ENCODE data around the gene SUN2. TPM values are rescaled to one million over a fixed set of nuclear protein-coding genes. Genes with fewer than 3 reads are reported as not detected.

SUN2 gene
- total and polyA plus RNA-seq, 2 of the 4 experiments (the other 2 are of a cell fraction): 27.8 to 50.0 TPM

DNA sequence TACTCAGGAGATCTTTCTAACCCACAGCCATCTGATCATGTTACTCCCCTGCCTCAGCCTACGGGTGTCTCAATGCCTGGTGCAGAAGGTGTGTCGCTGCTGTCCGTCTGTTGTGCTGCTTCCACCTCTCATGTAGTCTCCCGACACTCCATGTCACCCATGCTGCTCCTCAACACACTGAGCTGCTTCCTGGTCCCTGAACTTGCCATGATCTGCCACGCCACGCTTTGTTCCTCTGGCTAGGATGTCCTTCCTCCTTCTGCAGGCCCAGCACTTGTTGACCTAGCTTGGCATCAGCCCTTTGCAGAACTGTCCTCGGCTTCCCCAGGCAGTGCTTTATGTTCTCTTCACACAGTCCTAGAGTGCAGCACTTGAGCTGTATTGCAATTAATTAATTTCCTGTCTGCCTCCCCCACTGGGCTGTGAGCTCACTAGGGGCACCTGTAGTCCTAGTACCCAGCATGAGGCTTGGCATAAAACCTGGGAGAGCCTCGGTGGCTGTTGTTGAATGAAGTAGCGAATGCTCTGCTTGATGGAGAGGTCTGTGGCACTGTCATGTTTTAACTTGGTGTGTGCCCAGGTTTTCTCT lies 40.5 kb downstream of the SUN2 start:
- dilution Hi-C loops (cut with HindIII; ENCODE audit: low sequenced_read_pairs, unreplicated experiment): no loop called here
- ChIA-PET POLR2A (ENCODE audit: unreplicated experiment) (no interaction called here), CTCF (interaction anchor here (1.3 kb wide), 1 partner anchor 54 kb away, joined by 3 read pairs; no protein-coding TSS in a partner anchor)
- Histone ChIP-seq H2BK120ac (ENCODE audit: low read depth, low read length) (no peak overlapping the region), H2BK15ac (ENCODE audit: low read depth, low read length) (no peak overlapping the region), H3K56ac (ENCODE audit: extremely low read depth, insufficient read depth, low read length) (no peak overlapping the region), H3K9ac (ENCODE audit: low read depth, low read length) (no peak overlapping the region), H3K79me1 (ENCODE audit: low read depth in 1 of 2, low read length in 2 of 2) (peaks cover 39 to 87% of the 10 kb centered on the region in 2 experiments; a peak in 3 of 4 replicates), H3K4me2 (ENCODE audit: low read depth, low read length) (no peak overlapping the region), H3K4me1 (ENCODE audit: control insufficient read depth, insufficient read depth, low read length) (peaks cover 4% of the 10 kb centered on the region), H4K91ac (ENCODE audit: insufficient read depth, low read depth, low read length) (no peak overlapping the region), H3K27ac (ENCODE audit: insufficient read depth, low read length) (no peak overlapping the region), H3K4ac (ENCODE audit: low read depth, low read length) (no peak overlapping the region), H3K9me3 (ENCODE audit: control insufficient read depth, insufficient read depth, low read length) (no peaks in the 10 kb centered on the region), H2AK5ac (ENCODE audit: low read depth, low read length) (no peak overlapping the region), H4K5ac (ENCODE audit: low read depth, low read length) (no peak overlapping the region), H2AK9ac (replicated peaks; ENCODE audit: low read depth, low read length, poor library complexity) (no peak overlapping the region), H2BK5ac (ENCODE audit: low read depth, low read length, poor library complexity, severe bottlenecking) (no peak overlapping the region), H2BK20ac (ENCODE audit: low read depth, low read length) (no peak overlapping the region), H3K36me3 (ENCODE audit: control insufficient read depth, insufficient read depth, low read length) (peaks cover 22% of the 10 kb centered on the region), H2AFZ (replicated peaks; ENCODE audit: low read length, poor library complexity) (no peak overlapping the region), H3K23ac (ENCODE audit: low read depth, low read length) (no peak overlapping the region), H3K14ac (replicated peaks; ENCODE audit: low read depth, low read length) (no peak overlapping the region), H3K9me1 (ENCODE audit: insufficient read depth, low read length) (peaks cover 32% of the 10 kb centered on the region), H3K18ac (ENCODE audit: low read depth, low read length) (no peak overlapping the region), H4K20me1 (ENCODE audit: insufficient read depth, low read length) (peaks cover 70% of the 10 kb centered on the region), H3K27me3 (ENCODE audit: control insufficient read depth, insufficient read depth, low read length) (no peaks in the 10 kb centered on the region), H4K8ac (ENCODE audit: low read depth in 2 of 2, low read length in 2 of 2) (no peak overlapping the region), H3K4me3 (ENCODE audit: insufficient read depth, low read depth, low read length) (no peak overlapping the region)
- no TSS peak for BruUV-seq (replicated peaks)
- WGBS, 2 experiments (ENCODE audit: extremely low coverage in 2 of 2, insufficient read length in 1 of 2): 91% methylated on average over 6 of the region's 9 CpGs; no CpG with 5 or more reads in 1 of the 2 experiments
- ATAC-seq (ENCODE audit: low read depth) (no peak), DNase-seq (no peak)
- TF ChIP-seq FOS (IDR thresholded peaks at IDR 0.05; ENCODE audit: low read depth, low read length): no peak
- TF ChIP-seq CHD1 (IDR thresholded peaks at IDR 0.05; ENCODE audit: low read depth, low read length): no peak
- TF ChIP-seq NFE2L2 (IDR thresholded peaks at IDR 0.05; ENCODE audit: low read depth, low read length): no peak
- no peak for TF ChIP-seq CEBPB (IDR thresholded peaks at IDR 0.05; ENCODE audit: low read depth, low read length)
- TF ChIP-seq, protein P1, sequence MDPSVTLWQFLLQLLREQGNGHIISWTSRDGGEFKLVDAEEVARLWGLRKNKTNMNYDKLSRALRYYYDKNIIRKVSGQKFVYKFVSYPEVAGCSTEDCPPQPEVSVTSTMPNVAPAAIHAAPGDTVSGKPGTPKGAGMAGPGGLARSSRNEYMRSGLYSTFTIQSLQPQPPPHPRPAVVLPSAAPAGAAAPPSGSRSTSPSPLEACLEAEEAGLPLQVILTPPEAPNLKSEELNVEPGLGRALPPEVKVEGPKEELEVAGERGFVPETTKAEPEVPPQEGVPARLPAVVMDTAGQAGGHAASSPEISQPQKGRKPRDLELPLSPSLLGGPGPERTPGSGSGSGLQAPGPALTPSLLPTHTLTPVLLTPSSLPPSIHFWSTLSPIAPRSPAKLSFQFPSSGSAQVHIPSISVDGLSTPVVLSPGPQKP (IDR thresholded peaks at IDR 0.05; ENCODE audit: borderline replicate concordance, low read depth, low read length): no peak
- no peak for TF ChIP-seq RFX5 (IDR thresholded peaks at IDR 0.05; ENCODE audit: low read depth, low read length)
- no peak for TF ChIP-seq RCOR1 (IDR thresholded peaks at IDR 0.05; ENCODE audit: insufficient replicate concordance, low read length)
- no peak for TF ChIP-seq MAZ (IDR thresholded peaks at IDR 0.05; ENCODE audit: borderline replicate concordance, low read depth, low read length)
- TF ChIP-seq POLR2A (IDR thresholded peaks at IDR 0.05; ENCODE audit: low read depth, low read length): no peak
- TF ChIP-seq, protein P2, sequence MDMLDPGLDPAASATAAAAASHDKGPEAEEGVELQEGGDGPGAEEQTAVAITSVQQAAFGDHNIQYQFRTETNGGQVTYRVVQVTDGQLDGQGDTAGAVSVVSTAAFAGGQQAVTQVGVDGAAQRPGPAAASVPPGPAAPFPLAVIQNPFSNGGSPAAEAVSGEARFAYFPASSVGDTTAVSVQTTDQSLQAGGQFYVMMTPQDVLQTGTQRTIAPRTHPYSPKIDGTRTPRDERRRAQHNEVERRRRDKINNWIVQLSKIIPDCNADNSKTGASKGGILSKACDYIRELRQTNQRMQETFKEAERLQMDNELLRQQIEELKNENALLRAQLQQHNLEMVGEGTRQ (IDR thresholded peaks at IDR 0.05; ENCODE audit: low read depth, low read length): no peak
- no peak for TF ChIP-seq BHLHE40 (IDR thresholded peaks at IDR 0.05; ENCODE audit: low read depth, low read length)
- TF ChIP-seq, protein P3, sequence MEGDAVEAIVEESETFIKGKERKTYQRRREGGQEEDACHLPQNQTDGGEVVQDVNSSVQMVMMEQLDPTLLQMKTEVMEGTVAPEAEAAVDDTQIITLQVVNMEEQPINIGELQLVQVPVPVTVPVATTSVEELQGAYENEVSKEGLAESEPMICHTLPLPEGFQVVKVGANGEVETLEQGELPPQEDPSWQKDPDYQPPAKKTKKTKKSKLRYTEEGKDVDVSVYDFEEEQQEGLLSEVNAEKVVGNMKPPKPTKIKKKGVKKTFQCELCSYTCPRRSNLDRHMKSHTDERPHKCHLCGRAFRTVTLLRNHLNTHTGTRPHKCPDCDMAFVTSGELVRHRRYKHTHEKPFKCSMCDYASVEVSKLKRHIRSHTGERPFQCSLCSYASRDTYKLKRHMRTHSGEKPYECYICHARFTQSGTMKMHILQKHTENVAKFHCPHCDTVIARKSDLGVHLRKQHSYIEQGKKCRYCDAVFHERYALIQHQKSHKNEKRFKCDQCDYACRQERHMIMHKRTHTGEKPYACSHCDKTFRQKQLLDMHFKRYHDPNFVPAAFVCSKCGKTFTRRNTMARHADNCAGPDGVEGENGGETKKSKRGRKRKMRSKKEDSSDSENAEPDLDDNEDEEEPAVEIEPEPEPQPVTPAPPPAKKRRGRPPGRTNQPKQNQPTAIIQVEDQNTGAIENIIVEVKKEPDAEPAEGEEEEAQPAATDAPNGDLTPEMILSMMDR (conservative IDR thresholded peaks at IDR 0.05; ENCODE audit: low read depth, low read length): no peak
- TF ChIP-seq SMC3 (IDR thresholded peaks at IDR 0.05; ENCODE audit: low read depth, low read length): no peak
- intact Hi-C loops (cut with micrococcal nuclease): no loop called here
- in situ Hi-C loops (cut with MboI; ENCODE audit: low sequenced_read_pairs): no loop called here
